Stimulated activated CD8-positive, alpha-beta memory T cell treated with anti-CD3 and anti-CD28 coated beads, Interleukin-15, amount 100 ng/mL, for 48 hours (primary cell): ENCODE measurements around the gene JKAMP.
A peak's percentile ranks its signal among the peaks of the same experiment; 100 is the strongest.
"Not testable (repeated sequence)": the region's sequence is repeated elsewhere in the genome, so short reads cannot be mapped to it uniquely, and the experiment has no call there.

Experiments used
- DNase-seq, 2 donors: peaks; one replicate each; pipeline ENCODE4 v3.0.0-alpha.2; 2020; ENCODE audit warnings: low read depth in 2 of 2

The JKAMP gene, protein sequence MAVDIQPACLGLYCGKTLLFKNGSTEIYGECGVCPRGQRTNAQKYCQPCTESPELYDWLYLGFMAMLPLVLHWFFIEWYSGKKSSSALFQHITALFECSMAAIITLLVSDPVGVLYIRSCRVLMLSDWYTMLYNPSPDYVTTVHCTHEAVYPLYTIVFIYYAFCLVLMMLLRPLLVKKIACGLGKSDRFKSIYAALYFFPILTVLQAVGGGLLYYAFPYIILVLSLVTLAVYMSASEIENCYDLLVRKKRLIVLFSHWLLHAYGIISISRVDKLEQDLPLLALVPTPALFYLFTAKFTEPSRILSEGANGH

GRCh38 chr14:59483819-59484638, at the start of gene JKAMP, which contains the start of gene L3HYPDH:
Gene JKAMP, plus strand, starts transcription at chr14:59484517. Its CDS starts 73 bp downstream, at chr14:59484590.
Gene L3HYPDH, minus strand, starts transcription at chr14:59484408. Its CDS starts 92 bp downstream, at chr14:59484316.
- DNase-seq: peak; percentile 96

- DNase-seq: no peak
Observed at GRCh38 chr14:59435101-59435500, 49.2 kb upstream of the JKAMP start.

DNA sequence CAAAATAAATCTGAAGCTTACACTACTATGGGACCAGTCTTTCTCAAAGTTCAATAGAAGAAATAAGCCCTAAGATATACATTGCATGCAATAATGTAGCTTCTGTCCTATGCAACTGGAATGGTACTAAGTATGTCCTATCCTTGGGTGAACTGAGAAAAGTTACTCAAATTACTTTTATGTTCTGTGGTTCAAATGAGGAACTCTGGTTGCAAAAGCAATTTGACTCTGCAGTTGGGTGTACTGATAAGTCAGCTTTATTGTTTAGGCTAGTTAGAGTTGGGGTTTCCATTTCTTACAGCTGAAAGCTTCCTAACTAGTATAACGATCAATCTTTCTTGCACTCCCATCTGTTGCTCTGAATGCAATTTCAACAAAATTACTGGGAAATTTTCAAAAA, 48.3 kb upstream of the JKAMP start:
- DNase-seq: no peak

DNA sequence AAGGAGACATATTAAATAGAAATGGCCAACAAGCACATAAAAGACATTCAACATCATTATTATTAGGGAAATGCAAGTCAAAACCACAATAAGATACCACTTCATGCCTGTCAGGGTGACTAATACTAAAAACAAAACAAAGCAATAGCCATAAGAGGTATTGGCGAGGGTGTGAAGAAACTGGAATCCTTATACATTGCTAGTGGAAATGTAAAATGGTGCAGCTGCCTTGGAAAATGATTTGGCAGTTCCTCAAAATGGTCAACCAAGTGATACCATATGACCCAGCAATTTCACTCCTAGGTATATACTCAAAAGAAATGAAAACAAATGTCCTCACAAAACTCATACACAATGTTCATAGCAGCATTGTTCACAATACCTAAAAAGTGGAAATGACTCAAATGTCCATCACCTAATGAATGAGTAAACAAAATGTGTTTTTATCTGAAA, 46.1 kb upstream of the JKAMP start:
- no peak for DNase-seq

DNA sequence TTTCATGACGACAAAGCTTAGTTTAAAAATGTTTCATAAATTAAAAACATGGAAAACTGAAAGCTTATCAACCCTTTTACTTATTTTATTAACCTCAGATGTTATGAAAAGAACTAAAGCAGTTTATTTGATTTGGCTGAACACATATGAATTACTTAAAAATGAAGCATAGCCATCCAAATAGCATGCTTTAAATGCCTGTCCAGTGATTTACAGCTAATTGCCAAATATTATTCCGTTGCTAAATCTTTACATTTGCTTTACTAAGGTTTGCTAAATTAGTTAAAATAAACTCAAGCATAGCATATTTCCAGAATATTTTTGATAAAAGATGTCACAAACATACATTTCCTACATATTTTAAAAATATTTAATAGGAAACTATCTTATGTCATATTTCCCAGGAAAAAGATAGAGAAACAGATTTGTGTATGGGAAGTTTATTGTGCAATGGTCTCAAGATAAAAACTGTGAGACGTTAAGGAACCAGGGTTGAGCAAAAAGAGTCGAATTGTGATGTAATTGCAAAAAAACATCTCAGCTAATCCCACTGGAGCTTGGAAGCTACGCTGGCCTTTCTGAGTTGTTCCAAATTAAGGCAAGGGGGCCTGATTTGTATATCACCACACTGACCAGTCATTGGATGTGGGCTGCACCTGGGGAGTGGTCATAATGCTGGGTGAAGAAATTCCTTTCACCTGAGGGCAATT, 44.9 kb upstream of the JKAMP start:
- no peak for DNase-seq

DNA sequence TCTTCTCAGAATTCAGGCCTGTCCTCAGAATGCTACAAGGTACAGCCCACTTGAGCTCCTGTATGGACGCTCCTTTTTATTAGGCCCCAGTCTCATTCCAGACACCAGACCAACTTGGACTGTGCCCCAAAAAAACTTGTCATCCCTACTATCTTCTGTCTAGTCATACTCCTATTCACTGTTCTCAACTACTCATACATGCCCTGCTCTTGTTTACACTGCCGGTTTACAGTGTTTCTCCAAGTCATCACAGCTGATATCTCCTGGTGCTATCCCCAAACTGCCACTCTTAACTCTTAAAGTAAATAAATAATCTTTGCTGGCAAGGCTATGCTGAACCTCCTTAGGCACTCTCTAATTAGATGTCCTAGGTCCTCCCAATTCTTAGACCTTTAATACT, 35.6 kb upstream of the JKAMP start:
- not testable (repeated sequence) for DNase-seq

DNA sequence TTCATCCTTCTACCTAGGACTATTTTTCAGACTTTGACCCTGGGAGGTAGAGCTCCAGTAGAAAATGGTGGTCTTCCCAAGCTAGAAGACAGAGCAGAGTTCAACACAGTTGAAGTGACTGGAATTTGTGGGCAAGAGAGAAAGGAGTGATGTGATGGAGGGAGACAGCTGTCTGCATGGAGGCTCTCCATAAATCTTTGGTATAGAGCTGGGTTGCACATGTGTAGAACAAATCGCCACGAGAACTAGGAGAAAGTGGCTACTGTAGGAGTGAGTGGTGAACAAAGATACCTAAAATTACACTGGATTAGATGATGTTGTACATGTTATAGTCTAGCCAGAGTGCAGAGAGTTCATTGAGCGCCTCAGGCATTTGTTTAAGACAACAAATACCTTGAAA, 33.6 kb upstream of the JKAMP start:
- no peak for DNase-seq

DNA sequence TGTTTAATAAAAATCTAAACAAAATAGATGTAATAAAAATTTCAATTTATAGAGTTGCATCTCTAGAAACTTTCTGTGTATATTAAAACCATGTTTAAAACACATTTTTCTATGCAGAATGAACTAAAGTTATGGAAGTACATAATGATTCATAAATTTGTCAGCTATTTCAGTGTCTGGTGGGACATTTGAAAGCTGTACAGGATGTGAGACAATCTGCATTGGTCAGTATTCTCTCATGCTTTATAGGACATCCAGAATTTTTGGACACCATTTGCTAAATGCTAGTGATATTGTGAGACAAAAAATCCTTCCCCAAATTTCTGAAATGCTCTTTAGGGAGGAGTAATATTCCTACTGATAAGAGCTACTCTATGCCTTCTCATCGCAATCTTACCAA, 32.5 kb upstream of the JKAMP start:
- no peak for DNase-seq

GRCh38 chr14:59454139-59454538, 30.2 kb upstream of the JKAMP start:
- DNase-seq: no peak

- no peak for DNase-seq
Observed at GRCh38 chr14:59455411-59455810, 28.9 kb upstream of the JKAMP start.

DNA sequence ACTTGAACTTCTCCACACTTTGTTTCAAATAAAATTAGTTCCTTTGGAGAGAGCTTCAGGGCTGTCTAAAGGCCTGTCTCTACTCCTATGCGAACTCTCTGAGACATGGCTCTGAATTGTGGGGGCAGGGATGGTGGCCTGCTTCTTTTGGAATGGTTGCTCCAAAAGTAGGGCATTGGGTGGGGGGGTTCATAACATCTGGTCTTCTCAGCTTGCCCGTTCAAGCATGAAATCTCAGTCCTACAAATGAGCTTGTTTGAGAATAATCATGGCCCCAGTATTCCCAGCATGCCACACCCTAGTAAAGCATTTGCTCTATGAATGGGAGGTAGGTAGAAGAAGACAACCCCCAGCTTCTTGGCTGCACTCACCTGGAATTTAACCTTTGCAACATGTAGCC, 25.8 kb upstream of the JKAMP start:
- DNase-seq: no peak

DNA sequence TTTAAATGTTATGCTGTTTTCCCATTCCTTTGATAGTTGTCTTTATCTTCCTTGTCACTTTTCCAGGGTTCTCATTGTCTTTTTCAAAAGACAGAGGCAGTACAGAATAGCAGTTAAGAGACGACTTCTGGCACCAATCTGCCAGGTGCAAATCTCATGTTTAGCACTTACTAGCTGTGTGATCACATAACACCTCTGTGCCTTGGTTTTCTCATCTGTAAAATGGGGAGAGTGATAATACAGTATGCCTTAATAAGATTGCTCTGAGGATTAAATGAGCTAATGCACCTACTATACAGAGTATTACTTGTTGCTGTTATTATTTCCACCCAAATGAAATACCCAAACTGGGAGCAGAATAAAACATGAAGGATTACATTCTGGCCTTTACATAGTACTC, 23.9 kb upstream of the JKAMP start:
- DNase-seq: no peak

GRCh38 chr14:59461891-59462290, 22.4 kb upstream of the JKAMP start:
- DNase-seq: no peak

- peak; percentile 25 to 29 for DNase-seq
Observed at GRCh38 chr14:59463787-59464485, 20.4 kb upstream of the JKAMP start.

GRCh38 chr14:59464486-59465315, 19.6 kb upstream of the JKAMP start:
- peak; percentile 15 to 30 for DNase-seq

GRCh38 chr14:59465316-59466135, 18.8 kb upstream of the JKAMP start, which contains the start of gene GPR135:
Gene GPR135, minus strand, starts transcription at chr14:59465380. Its CDS starts 154 bp downstream, at chr14:59465226.
- no peak for DNase-seq

DNA sequence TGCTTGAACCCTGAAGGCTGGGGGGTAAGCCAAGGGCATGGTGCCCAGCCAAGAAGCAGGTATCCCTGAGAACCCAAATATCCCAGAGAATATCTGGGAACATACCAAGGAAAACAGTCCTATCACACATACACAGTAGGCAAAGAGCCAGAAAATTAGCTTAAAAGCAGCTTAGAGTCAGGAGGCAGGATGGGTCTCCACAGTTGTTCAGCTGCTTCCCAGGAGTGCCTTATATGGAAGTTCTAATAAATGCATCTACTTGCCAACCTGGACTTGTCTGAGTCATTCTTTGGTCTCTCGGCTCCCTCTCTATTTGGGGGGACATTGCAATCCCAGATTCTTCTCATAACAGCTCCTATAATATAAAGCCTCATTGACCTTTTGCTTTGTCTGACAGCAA, 10.1 kb upstream of the JKAMP start:
- no peak for DNase-seq

DNA sequence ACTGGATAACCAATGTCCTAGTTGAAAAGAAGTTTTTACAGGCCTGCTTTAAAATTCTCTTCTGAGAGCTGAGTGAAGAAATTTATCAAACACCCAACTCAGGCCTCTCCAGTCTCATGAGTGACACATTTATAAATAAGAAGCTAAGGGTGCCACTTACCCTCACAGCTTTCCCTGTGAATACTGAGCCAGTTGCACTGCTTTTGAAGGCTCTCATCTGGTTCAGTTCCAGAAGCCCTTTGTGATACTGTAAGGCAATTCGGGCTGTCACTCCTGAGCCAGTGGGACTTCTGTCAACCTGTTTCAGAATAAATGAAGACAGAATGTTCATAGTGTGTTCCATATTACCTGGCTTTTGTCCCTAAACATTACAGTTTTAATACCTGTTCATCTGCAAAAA, 8.6 kb upstream of the JKAMP start:
- DNase-seq: no peak

- no peak for DNase-seq
Observed at GRCh38 chr14:59478540-59478939, 5.8 kb upstream of the JKAMP start.

DNA sequence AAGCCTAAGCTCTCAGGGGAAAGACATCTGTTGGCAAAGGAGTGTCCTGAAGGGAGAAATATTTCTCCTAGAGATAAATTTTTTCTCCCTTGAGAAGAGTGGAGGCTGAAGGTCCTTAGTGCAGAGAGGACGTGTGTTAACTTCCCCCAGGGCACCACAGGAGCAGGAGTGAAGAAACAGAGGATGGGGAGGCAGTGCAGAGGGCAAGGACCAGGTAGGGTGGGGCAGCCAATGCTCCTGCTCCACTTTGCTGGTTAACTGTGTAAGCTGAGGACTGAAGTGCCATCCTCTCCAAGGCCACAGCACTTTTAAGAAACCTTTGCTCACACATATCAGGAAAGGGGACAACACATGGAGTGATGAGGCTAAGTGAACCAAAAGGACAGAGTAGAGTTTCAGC, 4.2 kb upstream of the JKAMP start:
- DNase-seq: no peak
